ENCODE results near the gene EML4.

- no peak for TF ChIP-seq CTCF (IDR thresholded peaks at IDR 0.05)
- TF ChIP-seq POLR2A (IDR thresholded peaks at IDR 0.05) = no peak
Measured at GRCh38 chr2:42236911-42237310, 67.8 kb downstream of the EML4 start.
